DMS 273 treated with DMSO at 0.1 percent for 48 hours (cell line): ENCODE results near the gene CDCP2.

Source experiments
- DNase-seq: peaks from one replicate; lab custom pipeline; 2025; lab: John Stamatoyannopoulos, UW

CDCP2 gene

DNA sequence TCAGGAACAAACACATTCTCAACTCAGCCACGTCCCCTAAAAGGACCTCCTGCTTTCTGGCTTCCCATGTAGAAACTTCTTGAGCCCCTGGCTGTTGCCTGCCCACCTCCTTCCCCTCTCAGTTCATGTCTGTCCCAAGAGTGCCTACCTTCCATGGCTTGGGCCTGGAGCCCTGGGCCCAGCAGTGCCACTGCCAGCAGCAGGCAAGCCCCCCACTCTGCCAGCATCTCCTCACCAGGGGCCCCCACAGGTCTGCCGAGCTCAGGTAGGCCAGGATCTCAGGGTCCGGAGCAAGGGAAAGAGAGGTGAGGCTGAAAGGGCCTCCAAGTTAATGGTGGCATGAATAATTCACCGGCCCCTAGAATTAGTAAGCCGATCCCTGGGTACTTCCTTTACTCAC lies at the start of gene CDCP2:
Gene CDCP2, minus strand, starts transcription at position 305 of the 400 bp plus-strand sequence. Its CDS starts 78 bp downstream, at position 227.
- DNase-seq: no peak

- DNase-seq: no peak
These were observed 47.8 kb upstream of the CDCP2 start for GRCh38 chr1:54200519-54200997.

DNA sequence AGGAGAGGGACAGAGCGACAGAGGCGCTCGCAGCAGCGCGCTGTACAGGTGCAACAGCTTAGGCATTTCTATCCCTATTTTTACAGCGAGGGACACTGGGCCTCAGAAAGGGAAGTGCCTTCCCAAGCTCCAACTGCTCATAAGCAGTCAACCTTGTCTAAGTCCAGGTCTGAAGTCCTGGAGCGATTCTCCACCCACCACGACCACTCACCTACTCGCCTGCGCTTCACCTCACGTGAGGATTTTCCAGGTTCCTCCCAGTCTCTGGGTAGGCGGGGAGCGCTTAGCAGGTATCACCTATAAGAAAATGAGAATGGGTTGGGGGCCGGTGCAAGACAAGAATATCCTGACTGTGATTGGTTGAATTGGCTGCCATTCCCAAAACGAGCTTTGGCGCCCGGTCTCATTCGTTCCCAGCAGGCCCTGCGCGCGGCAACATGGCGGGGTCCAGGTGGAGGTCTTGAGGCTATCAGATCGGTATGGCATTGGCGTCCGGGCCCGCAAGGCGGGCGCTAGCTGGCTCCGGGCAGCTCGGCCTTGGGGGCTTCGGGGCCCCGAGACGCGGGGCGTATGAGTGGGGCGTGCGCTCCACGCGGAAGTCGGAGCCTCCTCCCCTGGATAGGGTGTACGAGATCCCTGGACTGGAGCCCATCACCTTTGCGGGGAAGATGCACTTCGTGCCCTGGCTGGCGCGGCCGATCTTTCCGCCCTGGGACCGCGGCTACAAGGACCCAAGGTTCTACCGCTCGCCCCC lies 47.1 kb upstream of the CDCP2 start, which contains the start of the genes CYB5RL and MRPL37:
Gene CYB5RL, minus strand, starts transcription at position 266 of the 754 bp plus-strand sequence. CDS start 4,414 bp downstream, outside the sequence.
Gene MRPL37, plus strand, starts transcription at position 403 of the 754 bp plus-strand sequence. Its CDS starts 77 bp downstream, at position 480.
- peak; percentile 94 for DNase-seq

- no peak for DNase-seq
These were observed 46.5 kb upstream of the CDCP2 start for GRCh38 chr1:54199151-54199764.

DNA sequence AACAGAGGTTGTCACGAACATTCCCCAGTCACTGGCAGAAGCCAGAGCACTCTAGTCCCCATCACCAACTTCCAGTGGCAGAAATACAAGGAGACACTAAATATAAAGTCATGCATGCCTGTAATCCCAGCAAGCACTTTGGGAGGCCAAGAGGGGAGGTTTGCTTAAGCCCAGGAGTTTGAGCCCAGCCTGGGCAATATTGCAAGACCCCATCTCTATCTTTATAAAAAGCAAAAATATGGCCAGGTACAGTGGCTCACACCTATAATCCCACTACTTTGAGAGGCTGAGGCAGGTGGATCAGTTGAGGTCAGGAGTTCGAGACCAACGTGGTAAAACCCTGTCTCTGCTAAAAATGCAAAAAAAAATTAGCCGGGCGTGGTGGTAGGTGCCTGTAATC lies 40.7 kb upstream of the CDCP2 start:
- no peak for DNase-seq

GRCh38 chr1:54191525-54191924 lies 38.7 kb upstream of the CDCP2 start:
- no peak for DNase-seq

DNA sequence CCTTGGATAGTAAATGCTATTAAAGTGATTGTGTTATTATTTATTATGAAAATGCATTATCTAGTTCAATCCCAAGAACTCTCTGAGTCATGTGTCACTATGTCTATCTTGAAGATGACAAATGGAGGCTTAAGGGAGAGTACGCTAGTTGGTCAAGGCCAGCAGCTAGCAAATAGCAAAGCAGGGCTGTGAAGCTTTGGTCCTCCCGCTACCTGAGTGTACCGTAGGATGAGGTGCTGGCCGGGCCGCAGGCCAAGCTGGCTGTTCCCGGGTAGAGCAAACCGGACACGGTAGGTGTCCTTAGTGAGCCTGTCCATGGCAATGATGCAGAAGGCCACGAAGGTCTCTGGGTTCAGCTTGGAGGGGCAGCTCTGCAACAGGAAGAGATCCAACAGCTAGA lies 37.7 kb upstream of the CDCP2 start:
- DNase-seq: no peak

- no peak for DNase-seq
These were observed 35.5 kb upstream of the CDCP2 start for GRCh38 chr1:54188291-54188690.

DNA sequence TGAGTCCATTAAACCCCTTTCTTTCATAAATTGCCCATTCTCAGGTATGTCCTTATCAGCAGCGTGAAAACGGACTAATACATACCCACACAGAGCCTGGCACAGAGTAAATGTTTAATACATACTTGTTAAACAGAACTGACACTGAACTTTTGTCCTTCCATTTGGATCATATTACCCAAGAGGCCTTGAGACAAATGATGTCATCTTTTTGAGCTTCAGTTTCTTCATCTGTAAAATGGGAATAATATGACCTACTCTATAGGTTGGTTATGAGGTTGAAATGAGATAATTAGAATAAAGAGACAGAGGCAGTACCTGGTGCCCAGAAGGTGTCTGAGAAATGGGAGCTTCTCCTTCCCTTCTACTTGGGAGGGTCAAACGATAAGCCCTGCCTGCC lies 33.3 kb upstream of the CDCP2 start:
- no peak for DNase-seq

- DNase-seq: no peak
These were observed 28.0 kb upstream of the CDCP2 start for GRCh38 chr1:54180701-54181360.

- DNase-seq: no peak
These were observed 25.7 kb upstream of the CDCP2 start for GRCh38 chr1:54178296-54179070.

DNA sequence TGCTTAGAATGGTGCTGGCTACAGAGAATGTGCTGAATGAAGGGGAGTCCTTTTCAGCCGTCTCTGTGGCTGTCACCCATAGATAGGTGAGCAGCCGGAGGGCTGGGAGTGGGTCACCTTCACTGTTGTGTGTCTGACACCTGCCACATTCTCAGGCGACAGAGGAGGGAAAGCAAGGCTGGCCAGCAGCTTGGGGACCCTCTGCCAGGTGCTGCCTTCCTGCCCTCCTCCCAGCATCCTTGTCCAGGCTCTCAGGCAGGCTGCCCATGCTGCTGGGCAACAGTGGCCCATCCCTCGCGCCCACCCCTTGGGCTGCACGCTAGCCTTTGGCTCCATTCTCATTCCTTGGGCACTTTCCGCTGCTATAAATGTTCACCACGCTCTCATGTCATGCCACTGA lies 24.9 kb upstream of the CDCP2 start:
- DNase-seq: no peak

- DNase-seq: no peak
These were observed 24.0 kb upstream of the CDCP2 start for GRCh38 chr1:54176621-54177327.

GRCh38 chr1:54174106-54174505 lies 21.3 kb upstream of the CDCP2 start:
- no peak for DNase-seq

DNA sequence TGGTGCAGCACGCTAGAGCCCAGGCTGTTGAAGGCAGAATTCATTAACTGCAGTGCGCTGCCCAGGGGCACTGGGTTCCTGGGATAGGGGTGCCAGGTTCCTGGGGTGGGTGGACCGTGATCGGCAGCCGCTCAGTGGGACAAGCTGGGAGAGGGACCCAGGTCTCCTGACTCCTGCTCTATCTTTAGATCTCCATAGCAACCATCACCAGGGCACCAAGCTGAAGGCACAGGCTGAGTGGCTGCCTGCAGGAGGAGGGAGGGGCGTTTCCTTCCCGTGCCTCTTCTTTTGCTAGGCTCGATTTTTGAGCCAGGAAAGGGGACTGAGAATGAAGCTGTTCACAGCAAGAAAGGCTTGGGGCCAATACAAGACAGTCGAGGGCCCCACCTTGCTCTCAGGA lies 20.9 kb upstream of the CDCP2 start:
- DNase-seq: no peak

GRCh38 chr1:54172614-54173599 lies 20.1 kb upstream of the CDCP2 start:
- DNase-seq: no peak

- DNase-seq: no peak
These were observed 18.8 kb upstream of the CDCP2 start for GRCh38 chr1:54171606-54172005.

- DNase-seq: no peak
These were observed 18.2 kb upstream of the CDCP2 start for GRCh38 chr1:54171016-54171415.

- DNase-seq: no peak
These were observed 16.3 kb upstream of the CDCP2 start for GRCh38 chr1:54169068-54169467.
